GM12801 (cell line): Measurements from ENCODE around the gene GZMA.

Experiments
- TF ChIP-seq, protein P1 (sequence below): IDR thresholded peaks from one replicate; pipeline ENCODE4 v1.5.1; 2011; ENCODE audit warnings: control low read depth; ENCODE audit not compliant: insufficient read length; ENCODE audit errors: extremely low read depth

Gene GZMA

DNA sequence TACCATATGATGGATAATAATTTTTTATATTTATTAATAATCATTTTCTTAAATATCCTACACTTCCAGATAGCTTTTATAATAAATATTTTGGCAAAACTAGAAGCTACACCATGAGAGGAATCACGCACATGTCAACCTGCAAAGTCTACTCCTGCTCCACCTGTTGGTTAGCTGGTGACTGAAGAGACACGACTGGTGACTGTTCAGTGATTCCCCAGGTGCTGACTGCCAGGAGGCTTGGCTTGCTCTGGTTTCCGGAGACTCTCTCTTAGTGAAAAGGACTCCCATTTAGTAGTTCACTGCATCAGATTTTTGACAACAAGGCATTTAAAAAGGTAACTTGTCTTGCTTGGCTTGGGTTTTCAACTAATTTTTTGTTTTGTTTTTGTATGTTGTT, 20.9 kb downstream of the GZMA start:
- TF ChIP-seq, protein P1, sequence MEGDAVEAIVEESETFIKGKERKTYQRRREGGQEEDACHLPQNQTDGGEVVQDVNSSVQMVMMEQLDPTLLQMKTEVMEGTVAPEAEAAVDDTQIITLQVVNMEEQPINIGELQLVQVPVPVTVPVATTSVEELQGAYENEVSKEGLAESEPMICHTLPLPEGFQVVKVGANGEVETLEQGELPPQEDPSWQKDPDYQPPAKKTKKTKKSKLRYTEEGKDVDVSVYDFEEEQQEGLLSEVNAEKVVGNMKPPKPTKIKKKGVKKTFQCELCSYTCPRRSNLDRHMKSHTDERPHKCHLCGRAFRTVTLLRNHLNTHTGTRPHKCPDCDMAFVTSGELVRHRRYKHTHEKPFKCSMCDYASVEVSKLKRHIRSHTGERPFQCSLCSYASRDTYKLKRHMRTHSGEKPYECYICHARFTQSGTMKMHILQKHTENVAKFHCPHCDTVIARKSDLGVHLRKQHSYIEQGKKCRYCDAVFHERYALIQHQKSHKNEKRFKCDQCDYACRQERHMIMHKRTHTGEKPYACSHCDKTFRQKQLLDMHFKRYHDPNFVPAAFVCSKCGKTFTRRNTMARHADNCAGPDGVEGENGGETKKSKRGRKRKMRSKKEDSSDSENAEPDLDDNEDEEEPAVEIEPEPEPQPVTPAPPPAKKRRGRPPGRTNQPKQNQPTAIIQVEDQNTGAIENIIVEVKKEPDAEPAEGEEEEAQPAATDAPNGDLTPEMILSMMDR, result no peak

DNA sequence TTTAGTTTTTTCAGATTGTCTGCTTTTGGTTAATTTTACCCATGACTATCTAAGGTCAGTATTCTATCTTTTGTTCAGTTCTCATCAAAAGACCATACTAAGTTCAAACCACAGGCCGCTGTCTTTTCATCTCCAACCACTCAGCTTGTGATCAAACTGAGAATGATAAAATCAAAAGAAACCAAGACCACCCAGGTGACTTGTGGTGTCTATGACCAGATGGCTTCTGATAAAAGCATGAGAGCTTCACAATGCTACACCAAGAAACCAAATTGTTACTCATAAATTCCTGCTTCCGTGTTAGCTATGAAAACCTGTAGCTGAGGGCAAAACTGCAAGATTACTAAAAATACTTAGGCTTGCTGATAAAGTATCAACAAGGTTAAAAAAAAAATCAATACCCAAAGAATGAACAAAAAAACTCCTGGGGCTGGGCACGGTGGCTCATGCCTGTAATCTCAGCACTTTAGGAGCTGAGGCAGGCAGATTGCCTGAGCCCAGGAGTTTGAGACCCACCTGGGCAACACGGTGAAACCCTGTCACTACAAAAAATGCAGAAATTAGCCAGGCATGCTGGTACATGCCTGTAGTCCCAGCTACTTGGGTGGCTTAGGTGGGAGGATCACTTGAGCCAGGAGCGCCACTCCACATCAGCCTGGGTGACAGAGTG, 31.7 kb downstream of the GZMA start:
- TF ChIP-seq, protein P1, result no peak

DNA sequence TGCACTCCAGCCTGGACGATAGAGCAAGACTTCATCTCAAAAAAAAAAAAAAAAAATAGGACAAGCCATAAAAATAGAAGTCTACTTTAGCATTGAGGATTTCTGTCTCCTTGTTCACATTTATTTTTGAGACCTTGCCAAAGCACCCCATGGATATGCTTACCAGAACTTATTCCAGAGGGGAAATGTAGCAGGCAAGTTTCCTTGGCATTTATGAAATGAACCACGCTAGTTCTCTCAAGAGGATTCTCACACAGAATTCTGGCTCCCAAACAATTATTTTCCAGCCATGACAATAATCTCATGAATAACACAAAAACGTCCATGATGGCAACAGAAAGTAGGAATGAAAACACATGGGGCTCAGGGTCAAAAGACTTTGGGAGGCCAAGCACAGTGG, 34.1 kb downstream of the GZMA start:
- TF ChIP-seq, protein P1, result no peak

DNA sequence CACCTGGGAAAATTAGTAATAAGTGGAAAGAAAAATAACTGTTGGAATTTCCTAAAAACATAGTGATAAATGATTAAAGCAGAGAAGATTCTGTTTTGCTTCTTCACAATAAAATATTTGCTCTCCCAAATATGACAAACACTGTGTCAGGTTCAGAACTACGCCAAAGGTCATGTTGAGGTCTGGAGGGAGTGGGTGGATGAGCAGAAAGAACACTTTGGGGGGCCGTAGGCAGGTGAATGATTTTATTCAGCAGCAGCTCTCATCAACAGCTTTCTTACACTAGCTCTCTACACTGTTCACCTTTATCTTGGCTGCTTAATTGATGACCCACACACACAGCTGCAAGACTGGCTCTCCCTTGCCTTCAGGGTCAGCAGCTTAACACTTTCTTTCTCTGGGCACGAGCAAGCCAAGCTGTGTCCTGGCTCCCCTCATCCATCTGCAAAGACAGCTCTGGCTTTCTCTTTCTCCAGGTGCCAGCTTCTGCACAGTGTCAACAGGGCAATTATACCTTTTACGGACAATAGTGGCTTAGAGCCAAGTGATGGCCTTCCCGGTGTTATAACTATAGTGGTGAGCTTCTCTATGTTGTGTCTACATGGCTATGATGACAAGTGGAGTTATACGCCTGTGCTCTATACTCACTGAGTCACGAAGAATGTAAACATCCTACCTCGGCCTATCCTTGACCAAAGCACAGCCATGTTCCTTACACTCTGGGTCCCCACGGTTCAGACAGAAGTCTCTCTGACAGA, 38.6 kb downstream of the GZMA start:
- TF ChIP-seq, protein P1, result no peak

DNA sequence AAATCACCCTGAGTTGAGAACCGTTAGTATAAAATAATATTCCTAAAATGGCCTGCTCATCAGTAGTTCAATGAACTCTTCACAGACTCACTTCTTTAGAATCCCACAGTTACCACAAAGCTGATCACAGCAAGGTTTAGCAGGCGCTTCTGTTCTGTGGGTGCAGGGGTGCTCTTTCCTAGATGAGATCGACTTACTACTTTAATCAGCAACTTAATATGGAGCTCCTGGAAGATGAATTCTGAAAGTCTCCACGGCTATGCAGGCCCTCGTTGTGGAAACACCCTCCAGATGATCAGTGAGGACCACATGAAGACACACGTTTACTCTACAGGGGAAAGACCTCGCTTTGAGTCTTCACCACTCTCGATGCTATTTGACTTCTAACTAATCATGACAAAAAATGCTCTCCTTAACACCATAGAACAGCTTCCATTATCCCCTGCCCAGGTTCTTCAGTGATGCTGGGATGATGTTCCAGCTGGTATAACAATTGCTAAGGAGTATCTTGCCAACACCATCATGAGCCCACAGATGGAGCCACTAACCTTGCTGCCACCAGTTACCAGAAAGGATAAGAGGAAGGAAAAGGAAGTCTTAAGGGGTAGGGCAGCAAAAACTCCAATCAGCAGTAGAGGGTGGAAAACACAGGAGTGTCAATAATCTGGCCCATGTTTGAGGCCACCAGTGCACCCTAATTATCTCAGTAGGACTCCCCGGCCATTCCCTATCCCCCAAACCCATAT, 39.7 kb downstream of the GZMA start:
- TF ChIP-seq, protein P1, result no peak

DNA sequence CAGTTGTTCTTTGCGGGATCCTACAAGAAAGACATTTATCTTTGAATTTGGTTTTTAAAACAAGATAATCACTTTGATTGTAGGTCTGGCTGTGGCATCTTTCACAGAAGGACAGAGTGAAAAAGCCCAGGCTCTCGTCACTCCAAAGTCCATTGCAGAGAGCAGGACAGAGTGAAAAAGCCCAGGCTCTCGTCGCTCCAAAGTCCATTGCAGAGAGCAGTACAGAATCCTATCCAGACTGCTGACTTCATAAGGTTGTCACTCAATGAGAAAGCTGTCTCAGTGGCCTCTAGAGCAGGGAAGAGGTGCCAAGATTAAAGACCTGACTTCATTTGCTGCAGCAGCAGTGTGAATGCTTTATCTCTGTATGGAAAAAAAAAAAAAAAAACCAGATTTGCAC, 41.2 kb downstream of the GZMA start:
- TF ChIP-seq, protein P1, result no peak

DNA sequence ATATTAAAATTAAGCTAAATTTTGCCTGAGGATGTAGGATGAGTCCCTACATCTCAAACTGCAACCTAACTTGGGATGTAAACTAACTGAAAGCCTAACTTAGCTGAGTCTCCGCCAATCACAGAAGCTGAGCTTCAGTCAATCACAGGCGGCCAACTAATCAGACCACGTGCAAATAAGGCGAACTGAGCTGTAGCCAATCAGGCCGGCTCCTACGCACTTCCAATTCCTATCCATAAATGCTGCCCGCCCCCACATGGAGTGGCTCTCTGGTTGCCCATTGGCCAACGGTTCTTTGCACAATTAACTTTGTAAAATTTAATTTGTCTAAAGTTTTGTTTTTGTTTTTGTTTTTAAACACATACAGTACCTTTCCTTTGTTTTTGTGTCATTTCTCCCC, 43.6 kb downstream of the GZMA start:
- TF ChIP-seq, protein P1, result no peak
